Measurements from ENCODE around the gene DUSP22.
"Not testable (repeated sequence)": the region's sequence is repeated elsewhere in the genome, so short reads cannot be mapped to it uniquely, and the experiment has no call there.

Gene DUSP22

DNA sequence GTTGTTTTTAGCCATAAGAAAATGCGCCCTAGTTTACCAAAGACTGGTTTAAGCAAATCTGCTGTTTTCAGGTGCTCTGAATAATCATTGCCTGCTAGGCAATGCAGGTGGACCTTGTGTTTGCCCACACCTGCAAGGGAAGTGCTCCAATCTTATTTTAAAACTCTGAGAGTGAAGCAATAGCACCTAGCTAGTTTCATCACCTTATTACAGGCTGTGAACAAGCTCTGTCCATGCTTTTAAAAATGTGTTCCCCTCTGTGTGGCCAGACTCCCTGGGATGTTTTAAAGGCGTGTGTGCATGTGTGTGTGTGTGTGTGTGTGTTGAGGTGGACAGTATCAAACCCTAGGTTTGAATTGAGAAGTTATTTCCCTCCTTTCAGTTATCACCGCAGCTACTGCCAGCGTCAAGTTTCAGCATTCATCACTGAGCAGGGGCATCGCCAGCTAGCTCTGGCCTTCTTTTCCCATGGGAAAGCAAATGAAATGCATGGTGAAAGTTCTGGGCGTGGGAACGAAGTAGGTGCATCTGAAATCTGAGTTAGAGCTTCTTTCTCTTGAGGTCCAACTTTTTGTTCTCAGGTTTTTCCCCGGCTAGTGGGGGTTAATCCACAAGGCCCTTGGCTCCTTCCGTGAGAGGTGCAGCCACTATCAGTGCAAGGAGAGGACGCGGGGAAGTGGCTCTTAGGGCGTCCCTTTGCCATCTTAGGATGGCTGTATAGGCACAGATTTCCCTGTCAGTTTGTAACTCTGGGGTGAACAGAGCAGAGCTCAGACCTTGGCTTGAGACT is 30.8 kb downstream of the DUSP22 start:
- no peak for DNase-seq (ENCODE audit: low read depth in 2 of 2, low spot score in 1 of 2)

DNA sequence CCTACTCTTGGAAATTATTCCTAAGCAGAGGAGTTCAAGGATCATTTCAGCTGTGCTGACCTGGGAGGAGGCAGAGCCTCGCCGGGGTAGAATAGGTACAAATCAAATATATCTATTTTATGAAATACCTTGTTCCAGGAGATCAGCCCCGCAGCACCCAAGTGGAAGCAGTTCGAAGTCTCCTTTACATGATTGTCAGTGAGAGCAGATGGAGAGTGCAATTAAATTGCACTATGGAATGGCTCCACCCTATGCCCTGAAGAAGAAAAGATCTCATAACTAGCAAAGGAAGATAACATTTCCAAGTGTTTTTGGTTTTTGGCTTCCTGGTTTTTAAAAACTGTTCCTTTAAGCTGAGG is 31.4 kb downstream of the DUSP22 start:
- DNase-seq (ENCODE audit: low read depth in 2 of 2, low spot score in 1 of 2) = no peak

DNA sequence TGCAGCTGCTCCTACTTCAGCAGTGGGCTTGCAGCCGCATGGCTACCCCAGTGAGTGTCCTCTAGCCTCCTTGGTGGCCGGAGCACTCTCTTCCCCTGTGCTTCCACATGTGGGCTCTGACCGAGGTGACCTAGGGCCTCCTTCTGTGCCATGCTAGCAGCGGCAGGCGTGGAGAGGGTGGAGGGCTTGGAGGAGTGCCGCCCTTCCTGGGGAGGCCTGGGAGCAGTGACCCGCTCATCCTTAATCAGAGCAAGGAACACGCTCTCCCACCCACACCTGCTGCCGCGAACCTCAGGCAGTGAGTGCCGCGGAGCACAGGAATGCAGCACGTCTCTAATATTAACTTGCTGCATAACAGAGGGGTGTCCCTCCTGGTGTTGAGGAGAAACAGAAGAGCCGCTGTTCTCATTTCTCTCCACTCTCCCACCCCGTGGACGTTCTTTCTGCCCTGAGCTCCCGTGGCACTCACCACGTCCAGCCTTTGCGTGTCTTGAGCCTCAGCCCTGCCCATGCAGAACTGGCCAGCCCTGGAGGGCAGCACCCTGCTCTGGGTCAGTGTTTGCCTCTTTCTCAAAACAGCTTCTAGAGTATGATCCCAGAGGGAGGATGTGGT is 31.9 kb downstream of the DUSP22 start:
- DNase-seq (ENCODE audit: low read depth in 2 of 2, low spot score in 1 of 2) = no peak

DNA sequence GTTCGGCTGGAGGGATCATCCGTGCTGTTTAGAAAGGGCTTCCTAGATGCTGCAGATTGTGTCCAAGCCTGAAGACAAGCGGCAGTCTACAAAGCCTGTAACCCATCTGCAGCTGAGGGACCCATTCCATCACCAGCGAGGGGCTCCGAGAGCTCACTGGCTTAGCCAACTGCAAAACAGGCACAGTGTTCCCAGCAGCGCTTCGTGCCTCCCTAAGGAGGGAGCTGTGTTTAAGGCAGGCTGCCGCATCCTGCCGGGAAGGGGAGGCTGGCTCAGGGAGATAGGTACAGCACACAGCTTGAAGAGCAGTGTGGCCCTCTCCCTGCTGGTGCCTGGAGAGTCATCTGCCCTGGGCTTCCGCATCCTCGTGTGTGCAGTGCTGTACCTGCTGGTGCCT is 32.4 kb downstream of the DUSP22 start:
- no peak for DNase-seq (ENCODE audit: low read depth in 2 of 2, low spot score in 1 of 2)

DNA sequence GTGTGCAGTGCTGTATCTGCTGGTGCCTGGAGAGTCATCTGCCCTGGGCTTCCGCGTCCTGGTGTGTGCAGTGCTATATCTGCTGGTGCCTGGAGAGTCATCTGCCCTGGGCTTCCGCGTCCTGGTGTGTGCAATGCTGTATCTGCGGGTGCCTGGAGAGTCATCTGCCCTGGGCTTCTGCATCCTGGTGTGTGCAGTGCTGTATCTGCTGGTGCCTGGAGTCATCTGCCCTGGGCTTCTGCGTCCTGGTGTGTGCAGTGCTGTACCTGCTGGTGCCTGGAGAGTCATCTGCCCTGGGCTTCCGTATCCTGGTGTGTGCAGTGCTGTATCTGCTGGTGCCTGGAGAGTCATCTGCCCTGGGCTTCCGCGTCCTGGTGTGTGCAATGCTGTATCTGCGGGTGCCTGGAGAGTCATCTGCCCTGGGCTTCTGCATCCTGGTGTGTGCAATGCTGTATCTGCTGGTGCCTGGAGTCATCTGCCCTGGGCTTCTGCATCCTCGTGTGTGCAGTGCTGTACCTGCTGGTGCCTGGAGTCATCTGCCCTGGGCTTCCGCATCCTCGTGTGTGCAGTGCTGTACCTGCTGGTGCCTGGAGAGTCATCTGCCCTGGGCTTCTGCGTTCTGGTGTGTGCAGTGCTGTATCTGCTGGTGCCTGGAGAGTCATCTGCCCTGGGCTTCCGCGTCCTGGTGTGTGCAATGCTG is 33.0 kb downstream of the DUSP22 start:
- DNase-seq (ENCODE audit: low read depth in 2 of 2, low spot score in 1 of 2) = not testable (repeated sequence)

DNA sequence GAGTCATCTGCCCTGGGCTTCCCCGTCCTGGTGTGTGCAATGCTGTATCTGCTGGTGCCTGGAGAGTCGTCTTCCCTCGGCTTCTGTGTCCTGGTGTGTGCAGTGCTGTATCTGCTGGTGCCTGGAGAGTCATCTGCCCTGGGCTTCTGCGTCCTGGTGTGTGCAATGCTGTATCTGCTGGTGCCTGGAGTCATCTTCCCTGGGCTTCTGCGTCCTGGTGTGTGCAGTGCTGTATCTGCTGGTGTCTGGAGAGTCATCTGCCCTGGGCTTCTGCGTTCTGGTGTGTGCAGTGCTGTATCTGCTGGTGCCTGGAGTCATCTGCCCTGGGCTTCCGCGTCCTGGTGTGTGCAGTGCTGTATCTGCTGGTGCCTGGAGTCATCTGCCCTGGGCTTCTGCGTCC is 33.8 kb downstream of the DUSP22 start:
- not testable (repeated sequence) for DNase-seq (ENCODE audit: low read depth in 2 of 2, low spot score in 1 of 2)

DNA sequence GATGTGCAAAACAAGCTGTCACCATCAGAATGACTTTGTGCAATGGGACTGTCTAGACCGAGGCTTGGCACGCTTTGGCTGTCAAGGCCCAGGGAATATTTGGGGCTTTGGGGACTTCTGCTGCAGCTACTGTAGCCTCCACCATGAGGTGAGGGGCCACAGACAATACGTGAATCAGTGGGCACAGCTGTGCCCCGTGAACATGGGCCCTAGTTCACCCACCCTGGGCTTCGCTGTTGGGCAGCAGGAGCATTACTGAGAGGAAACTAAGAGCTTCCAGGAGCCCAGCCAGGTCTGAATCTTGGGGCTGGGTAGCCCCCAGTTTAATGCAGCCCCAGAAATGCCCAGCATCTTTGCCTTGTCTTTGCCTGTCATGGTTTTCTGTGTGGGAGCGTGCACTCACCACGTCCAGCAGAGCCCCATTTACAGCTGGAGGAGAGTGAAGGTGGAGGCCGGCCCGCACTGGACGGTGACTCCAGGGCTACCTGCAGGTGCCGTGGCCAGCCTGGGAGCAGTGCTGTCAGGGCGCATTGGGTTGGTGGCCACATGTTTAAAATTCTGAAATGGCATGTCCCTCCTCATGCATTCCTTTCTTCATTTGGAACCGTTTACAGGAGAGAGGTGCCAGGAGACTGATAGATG is 34.7 kb downstream of the DUSP22 start:
- DNase-seq (ENCODE audit: low read depth in 2 of 2, low spot score in 1 of 2) = no peak

DNA sequence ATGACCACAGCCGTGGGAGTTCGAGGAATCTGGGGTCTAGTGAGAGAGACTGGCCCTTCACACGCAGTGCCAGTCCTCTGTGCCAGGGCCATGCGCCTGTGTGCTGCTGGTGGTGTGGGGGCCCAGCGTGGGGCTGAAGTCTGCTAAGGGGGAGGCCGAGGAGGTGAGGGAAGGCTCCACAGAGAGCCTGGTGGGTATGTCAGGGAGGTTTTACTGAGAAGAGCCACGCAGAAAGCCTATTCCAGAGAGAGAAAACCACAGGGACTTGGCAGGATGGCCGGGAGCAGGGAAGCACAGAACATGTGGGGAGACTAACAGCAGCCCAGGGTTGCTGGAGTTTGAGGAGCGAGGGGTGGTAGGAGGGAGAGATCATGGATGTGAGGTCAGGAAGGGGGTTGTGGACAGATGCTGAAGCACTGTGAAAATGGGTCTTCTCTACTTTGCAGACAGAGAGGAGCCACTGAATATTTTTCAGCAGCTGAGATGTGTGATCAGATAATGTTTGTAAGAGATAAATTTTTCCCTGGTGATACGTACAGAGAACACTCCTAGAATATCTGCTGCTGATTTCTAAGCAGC is 35.3 kb downstream of the DUSP22 start:
- no peak for DNase-seq (ENCODE audit: low read depth in 2 of 2, low spot score in 1 of 2)

DNA sequence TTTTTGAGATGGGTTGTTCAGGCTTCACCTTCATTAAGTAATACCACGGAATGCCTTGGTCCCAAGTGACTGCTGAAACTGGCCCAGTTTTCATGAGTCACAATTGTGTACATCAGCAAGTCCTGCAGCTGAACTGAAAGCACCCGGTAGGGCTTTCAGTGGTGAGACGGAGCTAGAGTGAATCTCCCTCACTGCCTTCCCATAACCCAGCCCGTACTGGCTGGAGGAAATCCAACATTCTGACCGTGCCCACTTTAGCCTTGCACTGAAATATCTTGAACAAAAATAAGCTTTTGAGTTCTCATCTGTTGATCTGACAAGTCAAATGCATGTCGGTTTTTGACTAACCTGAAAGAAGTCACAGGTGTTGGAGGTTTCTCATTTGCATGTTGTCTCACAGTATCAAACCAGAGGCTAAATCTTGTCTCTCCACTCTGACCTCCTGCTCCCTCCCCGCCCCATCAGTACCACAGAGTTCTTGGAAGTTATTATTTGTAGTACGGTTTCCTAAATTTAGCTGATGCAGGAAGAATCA is 35.9 kb downstream of the DUSP22 start:
- no peak for DNase-seq (ENCODE audit: low read depth in 2 of 2, low spot score in 1 of 2)

DNA sequence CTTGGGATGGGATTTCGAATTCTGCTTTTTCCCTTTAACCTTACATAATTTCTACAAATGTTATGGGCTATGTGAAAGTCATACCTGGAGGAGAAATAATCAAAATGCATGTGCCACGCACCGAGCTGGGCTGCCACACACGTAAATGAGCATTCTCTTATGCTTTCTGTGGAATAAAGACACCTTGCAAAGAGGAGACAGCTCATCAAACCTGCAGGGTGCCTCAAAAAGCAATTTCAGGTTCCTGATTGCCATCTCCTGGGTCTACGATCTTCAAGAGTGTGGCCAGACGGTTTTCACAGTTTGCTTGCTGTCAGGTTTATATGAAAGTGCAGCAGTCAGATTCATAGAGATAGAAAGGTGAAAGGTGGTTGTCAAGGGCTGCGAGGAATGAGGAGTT is 36.6 kb downstream of the DUSP22 start:
- DNase-seq (ENCODE audit: low read depth in 2 of 2, low spot score in 1 of 2) = no peak

DNA sequence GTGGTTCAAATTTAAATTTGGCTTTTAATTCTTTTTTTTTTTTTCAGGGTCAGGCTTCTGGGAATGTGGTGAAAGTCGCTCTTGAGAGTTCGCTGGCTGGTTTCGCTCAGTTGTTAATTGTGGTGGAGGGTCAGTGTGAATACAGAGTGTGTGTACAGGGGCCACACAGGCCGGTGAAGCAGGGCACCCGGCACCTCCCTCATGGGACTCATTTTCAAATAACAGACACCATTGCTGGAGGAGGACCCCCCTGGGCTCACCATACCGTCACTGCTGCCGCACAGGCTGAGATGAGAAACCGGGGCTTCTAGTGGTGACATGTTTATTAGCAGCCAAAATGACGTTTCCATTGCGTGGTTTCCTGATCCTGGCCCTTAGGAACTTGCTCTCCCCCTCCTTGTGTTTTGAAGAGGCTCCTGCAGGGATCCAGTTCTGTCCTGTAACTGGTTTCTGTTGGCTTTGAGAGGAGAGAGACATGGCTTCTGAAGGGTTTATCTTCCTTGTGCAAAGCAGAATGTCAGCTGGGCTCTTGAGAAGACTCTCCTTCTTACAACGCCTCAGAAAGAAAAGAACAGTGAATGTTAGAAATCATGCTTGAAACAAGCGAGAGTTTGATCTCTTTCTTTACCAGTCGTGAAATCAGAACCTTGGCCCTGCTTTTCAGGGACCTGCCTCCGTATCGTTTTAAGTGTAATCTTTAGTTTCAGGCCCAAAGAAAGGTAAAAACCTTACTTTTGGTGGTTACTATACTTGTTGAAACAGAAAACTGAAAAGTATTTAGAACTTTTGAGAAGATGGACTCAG is 37.8 kb downstream of the DUSP22 start:
- DNase-seq (ENCODE audit: low read depth in 2 of 2, low spot score in 1 of 2) = no peak

DNA sequence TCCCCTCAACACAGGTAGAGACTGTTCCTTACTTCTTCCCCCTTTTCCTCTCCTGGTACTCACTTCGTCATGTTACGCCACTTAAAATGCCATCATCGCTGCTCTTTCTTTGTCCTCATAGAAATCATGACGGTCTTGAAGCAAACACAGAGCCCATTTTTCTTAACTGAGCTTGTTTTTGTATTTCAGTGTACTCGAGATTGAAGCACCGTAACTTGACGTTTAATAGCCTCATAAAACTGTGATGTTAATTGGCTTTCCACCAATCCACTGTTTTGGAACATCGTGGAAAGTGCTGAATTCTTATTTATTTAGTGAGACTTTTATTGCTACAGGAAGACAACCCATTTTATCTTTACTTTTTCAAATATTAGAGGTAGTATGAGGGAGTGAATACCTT is 38.7 kb downstream of the DUSP22 start:
- DNase-seq (ENCODE audit: low read depth in 2 of 2, low spot score in 1 of 2) = no peak

DNA sequence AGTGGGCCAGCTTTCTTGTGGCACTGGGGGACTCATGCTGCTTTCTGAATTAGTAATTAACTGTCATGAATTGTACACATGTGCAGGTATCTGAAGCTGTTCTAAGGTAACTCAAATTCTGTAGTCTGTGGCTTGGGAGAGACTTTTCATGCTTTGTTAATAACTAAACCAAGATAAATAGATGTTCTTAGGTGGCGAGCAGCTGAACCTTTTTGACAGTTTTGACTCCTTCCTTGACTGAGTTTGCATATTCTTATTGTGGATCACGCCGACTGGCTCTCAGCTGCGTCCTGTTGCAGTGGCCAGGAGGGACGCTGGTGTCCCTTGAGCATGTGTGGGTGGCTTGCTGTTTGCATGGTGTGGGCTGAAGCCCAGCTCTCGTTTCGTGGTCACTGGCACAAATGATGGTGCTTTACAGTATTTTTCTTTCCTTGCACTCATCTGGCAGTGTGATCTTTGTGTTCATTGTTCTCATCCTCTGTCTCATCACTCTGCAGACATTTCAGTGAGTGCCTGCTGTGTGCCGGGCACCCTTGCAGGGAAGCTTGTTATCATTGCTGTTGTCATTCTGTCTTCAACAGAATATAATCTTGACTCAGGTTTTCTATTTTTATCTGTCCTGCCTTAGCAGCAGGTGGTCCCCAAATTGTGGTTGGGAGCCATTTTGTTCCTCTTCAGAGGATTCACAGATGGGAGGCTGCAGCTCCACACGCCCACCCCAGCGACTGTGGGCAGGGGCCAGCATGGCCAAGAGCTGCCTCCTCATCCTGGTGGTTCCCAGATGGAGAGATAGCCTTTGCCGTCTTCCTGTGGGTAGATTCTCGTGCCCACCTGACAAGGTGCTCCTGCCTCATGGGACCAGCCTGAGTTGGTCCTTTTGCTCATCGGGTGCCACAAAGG is 39.6 kb downstream of the DUSP22 start:
- DNase-seq (ENCODE audit: low read depth in 2 of 2, low spot score in 1 of 2) = no peak

DNA sequence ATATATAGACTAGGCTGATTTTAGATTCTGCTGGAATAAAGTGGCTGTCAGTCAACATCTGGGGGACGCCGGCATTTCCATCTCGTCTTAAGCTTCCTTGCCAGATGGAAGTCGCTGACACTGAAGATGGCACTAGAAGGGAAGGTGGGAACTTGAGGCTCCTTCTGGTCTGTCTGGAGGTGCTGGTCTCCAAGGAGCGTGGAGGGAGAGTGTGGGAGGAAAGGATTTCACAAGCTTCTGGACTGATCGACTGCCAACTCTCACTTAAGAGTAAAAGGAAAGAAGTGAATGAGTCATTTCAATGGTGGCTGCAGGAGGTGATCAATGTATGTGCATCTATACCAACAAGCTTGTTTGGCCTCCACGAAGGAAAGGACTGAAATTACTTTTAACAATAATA is 40.4 kb downstream of the DUSP22 start:
- no peak for DNase-seq (ENCODE audit: low read depth in 2 of 2, low spot score in 1 of 2)

DNA sequence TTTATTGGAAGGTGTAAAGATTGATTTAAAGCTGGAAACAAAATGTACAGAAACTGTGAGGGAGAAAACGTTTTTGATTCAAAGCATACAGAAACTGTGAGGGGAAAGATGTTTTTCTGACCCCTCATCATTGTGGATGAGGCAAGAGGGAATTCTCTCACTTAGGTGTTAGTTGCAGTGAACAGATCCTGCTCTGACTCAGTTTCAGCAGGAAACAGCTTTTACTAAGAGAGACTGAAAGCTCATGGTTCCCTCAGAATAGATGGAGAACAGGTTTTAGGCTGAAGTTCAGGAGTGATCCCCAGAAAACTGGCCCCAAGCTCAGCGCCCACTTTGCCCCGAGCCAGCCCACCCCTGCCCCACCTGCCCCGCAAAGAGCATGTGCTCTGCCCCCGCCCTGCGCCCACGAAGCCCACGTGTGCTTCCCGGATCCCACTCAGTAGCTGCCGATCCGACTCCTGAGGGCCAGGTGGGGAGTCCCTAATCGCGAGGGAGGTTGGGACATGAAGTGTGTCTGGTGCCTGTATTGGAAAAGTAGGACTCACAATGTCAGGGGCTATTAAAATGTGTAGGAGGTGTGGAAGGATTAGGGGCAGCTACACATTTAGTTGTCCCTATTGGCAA is 41.2 kb downstream of the DUSP22 start:
- no peak for DNase-seq (ENCODE audit: low read depth in 2 of 2, low spot score in 1 of 2)

DNA sequence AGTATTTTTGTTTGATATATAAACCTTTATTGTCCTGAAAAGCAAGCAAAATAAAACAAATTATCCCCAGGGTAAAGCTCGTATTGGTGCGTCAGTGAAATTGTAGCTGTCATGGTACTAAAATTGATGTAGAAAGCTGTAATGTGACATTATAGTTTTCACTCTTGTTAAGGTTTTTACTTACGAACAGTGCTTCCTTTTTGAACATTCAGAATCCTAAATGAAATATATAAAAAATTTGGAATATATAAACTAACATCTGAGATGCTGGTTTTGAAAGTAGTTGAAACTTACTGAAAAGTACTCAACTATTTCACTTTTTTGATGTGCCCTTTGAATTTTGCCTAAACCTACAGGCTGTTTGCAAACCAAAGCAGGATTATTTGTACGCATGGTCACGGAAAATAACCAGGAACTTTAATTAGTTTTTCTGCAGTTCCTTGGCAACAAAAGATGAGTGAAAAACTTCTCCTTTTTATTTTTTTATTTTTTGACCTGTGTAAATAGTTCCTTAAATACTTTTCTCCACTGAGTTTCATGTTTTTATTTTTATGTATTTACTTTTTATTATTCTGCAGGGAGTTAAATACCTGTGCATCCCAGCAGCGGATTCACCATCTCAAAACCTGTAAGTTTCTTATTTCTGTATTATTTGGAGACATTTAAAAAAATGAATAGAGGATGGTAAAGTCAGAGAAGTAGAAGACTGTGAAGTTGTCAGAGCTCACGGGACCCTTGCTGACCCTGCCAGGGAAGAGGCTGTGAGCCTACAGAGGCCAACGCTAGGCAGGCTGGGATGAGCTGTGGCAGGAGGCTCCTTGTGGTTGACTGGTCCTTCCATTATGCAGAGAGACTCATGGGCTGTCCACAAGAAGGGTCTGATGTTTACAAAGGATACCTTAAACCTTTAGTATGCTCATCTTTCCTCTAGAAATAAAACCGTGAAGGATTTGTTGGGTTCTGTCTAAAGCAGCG is 42.5 kb downstream of the DUSP22 start:
- DNase-seq (ENCODE audit: low read depth in 2 of 2, low spot score in 1 of 2) = no peak

DNA sequence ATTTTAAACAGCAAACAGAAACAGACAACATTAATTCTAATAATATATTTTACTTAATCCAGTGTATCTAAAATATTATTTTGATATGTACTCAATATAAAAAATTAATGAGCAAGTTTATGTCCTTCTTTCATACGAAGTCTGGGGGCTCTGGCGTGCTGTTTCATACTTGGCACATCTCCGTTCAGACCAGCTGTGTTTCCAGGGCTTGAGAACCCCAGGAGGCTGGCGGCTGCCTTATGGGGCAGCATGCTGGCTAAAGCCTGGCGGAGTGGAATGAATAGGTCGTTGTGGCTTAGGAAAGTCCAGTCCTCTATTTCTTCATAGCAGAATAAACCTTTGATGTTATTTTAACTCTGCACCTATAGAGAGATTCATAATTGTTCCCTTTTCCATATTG is 43.3 kb downstream of the DUSP22 start:
- DNase-seq (ENCODE audit: low read depth in 2 of 2, low spot score in 1 of 2) = no peak

Measured in stimulated activated CD8-positive, alpha-beta memory T cell treated with anti-CD3 and anti-CD28 coated beads, Interleukin-4, amount 100 ng/mL, for 1 hour (primary cell).